ENCODE data around the gene SLC35A1.

- TF ChIP-seq CTCF (IDR thresholded peaks at IDR 0.05) (no peak), POLR2A (IDR thresholded peaks at IDR 0.05) (no peak)
Observed at GRCh38 chr6:87481931-87482330, 9.2 kb downstream of the SLC35A1 start.

Data from testis (tissue), 2 donors.